OCI-LY3 (cell line): ENCODE data around the gene TXNL4A.

ENCODE experiments used
- H2AFZ ChIP-seq: fragments of 200-600, 300-600 bp; shearing (Covaris generic); 2 replicates; pipeline ENCODE4 v1.6.0; 2014; ENCODE audit warnings: antibody characterized with exemption, low read depth, low read length
- H3K27ac ChIP-seq: fragments of 200-600, 300-600 bp; sonication (generic); 2 replicates; pipeline ENCODE4 v1.5.1; 2014; ENCODE audit warnings: mild to moderate bottlenecking, low read length, moderate library complexity, mixed read lengths
- H3K27me3 ChIP-seq: fragments of 200-600, 300-600 bp; sonication (generic); 2 replicates; pipeline ENCODE4 v1.6.1; 2014; ENCODE audit warnings: low read depth, low read length, mixed read lengths
- H3K36me3 ChIP-seq: fragments of 200-600, 300-600 bp; sonication (generic); replicated peaks from 2 replicates; pipeline ENCODE3; 2014; ENCODE audit warnings: low read depth, low read length, mixed read lengths
- H3K4me1 ChIP-seq: fragments of 300-600, 200-600 bp; sonication (generic); 2 replicates; pipeline ENCODE4 v1.6.1; 2014; ENCODE audit warnings: low read length, mixed read lengths
- H3K4me2 ChIP-seq: fragments of 200-600, 300-600 bp; sonication (generic); 2 replicates; pipeline ENCODE4 v1.6.1; 2014; ENCODE audit warnings: low read length, mixed read lengths
- H3K4me3 ChIP-seq: fragments of 300-600, 200-600 bp; sonication (generic); 2 replicates; pipeline ENCODE4 v1.5.1; 2014; ENCODE audit warnings: antibody characterized with exemption, mild to moderate bottlenecking, low read length, moderate library complexity
- H3K79me2 ChIP-seq: fragments of 300-600, 200-600 bp; shearing (Covaris generic); 2 replicates; pipeline ENCODE4 v1.6.1; 2014; ENCODE audit warnings: mild to moderate bottlenecking, low read length, mixed read lengths
- H3K9ac ChIP-seq: fragments of 300-600, 200-600 bp; shearing (Covaris generic); 2 replicates; pipeline ENCODE4 v1.6.0; 2014; ENCODE audit warnings: mild to moderate bottlenecking, low read length, moderate library complexity
- H3K9me3 ChIP-seq: fragments of 200-600, 300-600 bp; shearing (Covaris generic); 2 replicates; pipeline ENCODE4 v1.6.1; 2014; ENCODE audit warnings: low read length, mixed read lengths; ENCODE audit not compliant: insufficient read depth
- H4K20me1 ChIP-seq: fragments of 200-600, 300-600 bp; sonication (generic); 2 replicates; pipeline ENCODE4 v1.6.1; 2016; ENCODE audit warnings: low read length, mixed read lengths; ENCODE audit not compliant: insufficient read depth
- CTCF ChIP-seq: fragments of 200-600, 300-600 bp; sonication (generic); IDR thresholded peaks from 2 replicates; pipeline ENCODE4 v1.5.1; 2014; ENCODE audit warnings: antibody characterized with exemption, low read length, low read depth
- EZH2phosphoT487 ChIP-seq: fragments of 200-600 bp; shearing (Covaris generic); IDR thresholded peaks from 2 replicates; pipeline ENCODE4 v1.6.1; 2018; ENCODE audit warnings: antibody characterized with exemption, mixed run types, low read depth

Gene TXNL4A

GRCh38 chr18:79938196-79938595, 50.2 kb downstream of the TXNL4A start:
- no peak overlapping the region for H3K4me3 ChIP-seq
- peaks cover 6% of the 10 kb centered on the region; the same call in 1 of the 2 replicates for H3K9me3 ChIP-seq
- H3K27me3 ChIP-seq = no peaks in the 10 kb centered on the region
- H3K79me2 ChIP-seq = peaks cover 89% of the 10 kb centered on the region
- no peak overlapping the region for H2AFZ ChIP-seq
- H3K4me2 ChIP-seq = no peak overlapping the region
- no peak overlapping the region for H3K9ac ChIP-seq
- peaks cover 61% of the 10 kb centered on the region for H4K20me1 ChIP-seq
- TF ChIP-seq CTCF (no peak), EZH2phosphoT487 (no peak)
- H3K27ac ChIP-seq = no peak overlapping the region
- no peaks in the 10 kb centered on the region for H3K4me1 ChIP-seq
- H3K36me3 ChIP-seq = peaks cover 85% of the 10 kb centered on the region

- H3K9ac ChIP-seq = no peak overlapping the region
- no peak overlapping the region for H2AFZ ChIP-seq
- H3K9me3 ChIP-seq = peaks cover 15% of the 10 kb centered on the region; the same call in 1 of the 2 replicates
- no peak for TF ChIP-seq CTCF
- no peak for TF ChIP-seq EZH2phosphoT487
- H3K27me3 ChIP-seq = no peaks in the 10 kb centered on the region
- H3K4me3 ChIP-seq = no peak overlapping the region
- H3K4me1 ChIP-seq = no peaks in the 10 kb centered on the region
- H3K79me2 ChIP-seq = peaks cover 91% of the 10 kb centered on the region
- H3K27ac ChIP-seq = no peak overlapping the region
- no peak overlapping the region for H3K4me2 ChIP-seq
- peaks cover 56% of the 10 kb centered on the region for H4K20me1 ChIP-seq
- peaks cover 87% of the 10 kb centered on the region for H3K36me3 ChIP-seq
These were observed 51.1 kb downstream of the TXNL4A start for GRCh38 chr18:79937103-79937860.

GRCh38 chr18:79936641-79937040, 51.7 kb downstream of the TXNL4A start:
- Histone ChIP-seq H3K4me1 (no peaks in the 10 kb centered on the region), H3K4me2 (no peak overlapping the region), H3K27me3 (no peaks in the 10 kb centered on the region), H3K4me3 (no peak overlapping the region), H3K9me3 (peaks cover 19% of the 10 kb centered on the region; the same call in 1 of the 2 replicates), H3K79me2 (peaks cover 86% of the 10 kb centered on the region), H3K36me3 (peaks cover 86% of the 10 kb centered on the region), H3K9ac (no peak overlapping the region), H4K20me1 (peaks cover 50% of the 10 kb centered on the region), H3K27ac (no peak overlapping the region), H2AFZ (no peak overlapping the region)
- TF ChIP-seq EZH2phosphoT487 (no peak), CTCF (no peak)

GRCh38 chr18:79935925-79936324, 52.4 kb downstream of the TXNL4A start:
- TF ChIP-seq CTCF (no peak), EZH2phosphoT487 (no peak)
- Histone ChIP-seq H3K36me3 (peaks cover 86% of the 10 kb centered on the region), H4K20me1 (peaks cover 43% of the 10 kb centered on the region), H3K9ac (no peak overlapping the region), H3K9me3 (peaks cover 26% of the 10 kb centered on the region; the same call in 1 of the 2 replicates), H2AFZ (no peak overlapping the region), H3K27me3 (no peaks in the 10 kb centered on the region), H3K79me2 (peaks cover 85% of the 10 kb centered on the region), H3K4me3 (no peak overlapping the region), H3K4me2 (no peak overlapping the region), H3K4me1 (no peaks in the 10 kb centered on the region), H3K27ac (no peak overlapping the region)
